HG02870 (cell line): ENCODE results near the gene CHCHD1.
"Not testable (repeated sequence)": the region's sequence is repeated elsewhere in the genome, so short reads cannot be mapped to it uniquely, and the experiment has no call there.

Experiments used
- ATAC-seq: cut with Tn5 transposase; IDR thresholded peaks from one replicate; pipeline ENCODE4 v1.9.1; 2021; ENCODE audit warnings: mild to moderate bottlenecking, moderate library complexity; ENCODE audit not compliant: unreplicated experiment

CHCHD1 gene

DNA sequence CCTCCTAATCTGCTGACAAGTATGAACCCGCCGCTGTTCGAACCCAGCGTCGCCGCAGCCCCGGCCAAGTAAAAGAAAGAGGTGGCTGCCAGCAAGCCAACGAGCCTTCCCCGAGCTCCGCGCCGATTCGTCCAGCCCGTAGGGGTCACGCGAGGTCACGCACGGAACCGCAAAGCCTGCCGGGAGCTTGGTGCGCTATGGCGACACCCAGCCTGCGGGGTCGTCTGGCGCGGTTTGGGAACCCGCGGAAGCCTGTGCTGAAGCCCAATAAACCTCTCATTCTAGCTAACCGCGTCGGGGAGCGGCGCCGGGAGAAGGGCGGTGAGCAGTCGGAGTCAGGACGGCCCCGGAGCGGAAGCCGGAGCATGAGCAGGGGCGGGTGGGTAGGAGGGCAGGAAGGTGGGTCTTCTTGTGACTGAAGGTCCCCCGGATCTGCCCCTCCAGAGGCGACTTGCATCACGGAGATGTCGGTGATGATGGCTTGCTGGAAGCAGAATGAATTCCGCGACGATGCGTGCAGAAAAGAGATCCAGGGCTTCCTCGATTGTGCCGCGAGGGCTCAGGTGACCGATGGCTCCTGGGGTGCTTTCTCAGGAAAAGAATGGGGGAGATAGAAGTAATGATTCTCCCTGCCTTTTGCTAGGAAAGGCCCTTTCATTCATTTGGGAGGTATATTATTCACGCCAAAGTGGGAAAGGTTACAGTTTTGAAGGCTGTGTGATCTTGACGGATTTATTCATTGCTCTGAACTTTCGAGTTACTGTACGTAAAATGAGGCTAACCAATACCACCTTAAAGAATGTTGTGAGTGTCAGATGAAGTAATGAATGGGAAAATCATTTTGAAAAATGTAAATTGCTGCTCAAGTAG lies at the start of gene CHCHD1:
Gene CHCHD1 (plus strand): TSS at position 170 of the 870 bp plus-strand sequence. CDS start 28 bp downstream, at position 198.
- peak; percentile 55 for ATAC-seq

DNA sequence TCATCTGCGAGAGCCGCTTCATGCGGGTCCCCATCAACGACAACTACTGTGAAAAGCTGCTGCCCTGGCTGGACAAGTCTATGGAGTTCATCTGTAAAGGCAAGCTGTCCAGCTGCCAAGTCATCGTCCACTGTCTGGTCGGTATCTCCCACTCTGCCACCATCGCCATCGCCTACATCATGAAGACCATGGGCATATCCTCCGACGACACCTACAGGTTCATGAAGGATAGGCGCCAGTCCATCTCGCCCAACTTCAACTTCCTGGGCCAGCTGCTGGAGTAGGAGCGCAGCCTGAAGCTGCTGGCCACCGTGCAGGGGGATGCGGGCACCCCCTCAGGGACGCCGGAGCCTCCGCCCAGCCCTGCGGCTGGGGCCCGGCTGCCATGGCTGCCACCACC lies 49.4 kb upstream of the CHCHD1 start:
- ATAC-seq = no peak

DNA sequence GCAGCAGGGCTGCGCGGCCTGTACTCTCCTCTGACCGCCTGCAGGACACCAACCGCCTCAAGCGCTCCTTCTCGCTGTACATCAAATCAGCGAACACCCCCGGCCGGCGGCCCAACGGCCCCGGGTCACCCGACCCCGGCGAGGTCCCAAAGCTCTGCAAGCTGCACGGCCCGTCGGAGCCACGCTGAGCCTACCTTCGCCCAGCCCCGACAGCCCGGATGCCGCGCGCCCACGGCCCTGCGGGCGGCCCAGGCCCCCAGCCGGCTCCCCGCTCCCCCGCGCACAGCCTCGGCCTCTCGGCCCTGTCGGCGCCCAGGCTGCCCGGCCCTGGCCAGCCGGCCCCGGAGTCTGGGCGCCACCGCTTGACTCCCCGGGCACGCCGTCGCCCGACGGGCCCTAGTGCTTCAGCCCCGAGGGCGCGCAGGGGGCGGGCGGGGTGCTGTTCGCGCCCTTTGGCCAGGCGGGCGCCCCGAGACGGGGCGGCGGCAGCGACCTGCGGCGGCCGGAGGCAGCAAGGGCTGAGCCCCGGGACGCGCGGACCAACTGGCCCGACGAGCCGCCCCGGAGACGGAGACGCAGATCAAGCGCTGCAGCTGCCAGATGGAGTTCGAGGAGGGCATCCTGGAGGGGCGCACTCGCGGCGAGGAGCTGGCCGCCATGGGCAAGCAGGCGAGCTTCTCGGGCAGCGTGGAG lies 48.8 kb upstream of the CHCHD1 start:
- ATAC-seq = no peak

DNA sequence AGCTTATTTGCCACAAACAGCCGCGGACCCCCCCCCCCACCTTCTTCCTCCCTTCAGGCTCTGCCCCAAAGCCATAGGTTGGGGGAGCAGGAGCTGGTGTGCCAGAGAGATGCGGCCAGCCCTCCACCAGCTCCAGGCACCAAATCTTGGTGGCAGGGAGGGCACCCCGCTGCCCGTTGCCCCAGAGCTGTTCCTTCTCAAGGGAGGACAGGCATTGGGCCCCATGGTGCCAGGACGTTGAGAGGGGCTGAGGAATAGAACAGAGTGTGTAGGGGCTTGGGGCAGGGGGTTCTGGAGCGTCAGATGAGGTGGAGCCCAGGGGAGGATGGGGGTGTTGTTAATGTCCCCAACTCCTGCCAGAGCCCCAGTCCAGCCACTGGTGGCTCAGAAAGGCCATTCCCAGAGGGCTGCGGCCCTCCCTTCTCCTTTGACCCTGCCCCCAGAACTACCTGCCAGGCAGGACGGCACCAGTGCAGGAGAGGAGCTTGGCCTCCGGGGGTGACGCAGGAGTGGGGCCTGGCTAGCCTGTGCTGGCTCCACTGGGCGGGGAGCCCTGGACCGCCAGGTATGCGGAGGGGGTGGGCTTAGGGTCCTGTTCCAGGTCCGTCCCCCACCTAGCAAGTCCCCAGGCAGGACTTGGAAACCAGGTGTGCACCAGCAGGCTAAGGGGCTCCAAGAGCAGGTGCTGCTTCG lies 47.7 kb upstream of the CHCHD1 start:
- no peak for ATAC-seq

DNA sequence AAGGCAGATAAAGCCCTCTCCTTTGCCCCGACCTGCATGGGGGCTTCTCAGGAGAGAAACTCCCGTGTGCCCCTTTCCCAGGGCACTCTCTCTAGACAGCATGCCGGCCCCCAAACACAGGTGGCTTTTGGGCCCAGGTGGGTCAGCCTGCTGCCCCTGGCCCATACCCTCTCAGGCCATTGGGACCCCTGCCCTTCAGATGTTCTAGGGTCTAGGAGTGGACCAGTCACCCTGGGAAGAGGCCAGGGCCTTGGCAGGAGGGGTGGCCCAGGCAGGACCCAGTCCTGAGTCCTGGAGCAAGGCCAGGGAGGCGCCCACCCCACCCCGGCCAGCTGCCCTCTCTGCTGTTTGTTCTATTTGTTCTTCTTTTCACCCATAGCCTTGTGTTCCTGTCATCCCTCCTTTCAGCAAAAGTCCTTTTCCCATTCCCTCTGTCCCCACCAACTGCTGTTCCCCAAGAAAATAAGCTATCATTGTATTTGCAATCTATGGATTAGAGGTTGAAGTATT lies 47.0 kb upstream of the CHCHD1 start:
- no peak for ATAC-seq

DNA sequence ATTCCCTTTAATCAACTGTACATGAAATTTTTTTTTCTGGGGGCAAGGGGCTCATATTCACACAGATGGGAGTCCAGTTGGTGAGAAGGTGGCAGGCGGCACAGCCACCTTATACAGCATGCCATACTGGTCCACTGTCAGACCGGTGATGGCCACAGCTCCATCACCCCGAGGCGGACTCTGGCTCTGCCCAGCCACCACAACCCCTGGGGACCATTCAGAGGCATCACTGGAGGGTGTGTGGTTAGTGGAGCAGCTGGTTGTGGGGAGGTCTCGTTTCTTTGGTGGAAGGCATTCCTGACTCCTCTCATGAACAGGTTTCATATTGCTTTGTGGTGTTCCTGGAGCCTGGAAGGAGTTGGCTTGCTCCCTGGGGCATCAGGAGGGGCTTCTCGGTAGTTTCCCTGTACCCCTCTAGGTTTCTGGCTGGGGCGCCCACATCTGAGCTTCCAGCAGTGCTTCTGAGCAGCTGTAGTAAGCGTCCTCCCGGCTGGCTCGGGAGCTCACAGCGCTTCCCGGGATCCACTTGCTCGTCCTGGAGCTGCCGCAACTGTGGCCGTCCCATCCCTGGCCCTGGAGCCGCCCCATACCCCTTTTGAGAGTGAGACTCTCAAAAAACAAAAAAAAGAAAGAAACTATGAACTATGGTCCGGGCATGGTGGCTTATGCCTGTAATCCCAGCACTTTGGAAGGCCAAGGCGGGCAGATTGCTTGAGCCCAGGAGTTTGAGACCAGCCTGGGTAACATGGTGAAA lies 41.2 kb upstream of the CHCHD1 start:
- ATAC-seq = not testable (repeated sequence)

DNA sequence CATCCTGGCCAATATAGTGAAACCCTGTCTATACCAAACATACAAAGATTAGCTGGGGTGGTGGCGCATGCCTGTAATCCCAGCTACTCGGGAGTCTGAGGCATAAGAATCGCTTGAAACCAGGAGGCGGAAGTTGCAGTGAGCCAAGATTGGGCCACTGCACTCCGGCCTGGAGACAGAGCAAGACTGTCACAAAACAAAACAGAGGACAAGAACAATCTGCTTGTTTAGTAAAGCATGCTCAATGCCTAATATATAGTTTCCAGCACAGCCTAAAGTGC lies 39.5 kb upstream of the CHCHD1 start:
- ATAC-seq = no peak

DNA sequence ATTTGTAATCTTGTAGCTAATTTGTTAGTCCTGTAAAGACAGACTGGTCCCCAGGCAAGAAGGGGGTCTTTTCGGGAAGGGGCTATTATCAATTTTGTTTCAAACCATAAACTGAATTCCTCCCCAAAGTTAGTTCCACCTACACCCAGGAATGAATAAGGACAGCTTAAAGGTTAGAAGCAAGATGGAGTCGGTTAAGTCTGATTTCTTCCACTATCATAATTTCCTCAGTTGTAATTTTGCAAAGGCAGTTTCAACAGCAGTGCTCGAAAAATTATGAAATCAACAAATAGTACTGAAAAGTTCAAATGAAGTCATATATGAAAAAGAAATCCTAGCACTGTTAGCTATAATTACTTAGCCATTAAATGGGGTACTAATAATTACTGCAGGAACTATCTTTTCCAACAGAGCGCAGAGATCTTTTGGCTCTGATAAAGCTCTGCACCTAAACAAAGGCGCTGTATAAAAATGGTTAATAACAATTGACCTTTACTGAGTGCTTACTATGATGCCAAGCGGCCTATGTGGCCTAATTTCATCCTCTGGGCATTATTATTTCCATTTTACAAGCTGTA lies 38.4 kb upstream of the CHCHD1 start:
- no peak for ATAC-seq

DNA sequence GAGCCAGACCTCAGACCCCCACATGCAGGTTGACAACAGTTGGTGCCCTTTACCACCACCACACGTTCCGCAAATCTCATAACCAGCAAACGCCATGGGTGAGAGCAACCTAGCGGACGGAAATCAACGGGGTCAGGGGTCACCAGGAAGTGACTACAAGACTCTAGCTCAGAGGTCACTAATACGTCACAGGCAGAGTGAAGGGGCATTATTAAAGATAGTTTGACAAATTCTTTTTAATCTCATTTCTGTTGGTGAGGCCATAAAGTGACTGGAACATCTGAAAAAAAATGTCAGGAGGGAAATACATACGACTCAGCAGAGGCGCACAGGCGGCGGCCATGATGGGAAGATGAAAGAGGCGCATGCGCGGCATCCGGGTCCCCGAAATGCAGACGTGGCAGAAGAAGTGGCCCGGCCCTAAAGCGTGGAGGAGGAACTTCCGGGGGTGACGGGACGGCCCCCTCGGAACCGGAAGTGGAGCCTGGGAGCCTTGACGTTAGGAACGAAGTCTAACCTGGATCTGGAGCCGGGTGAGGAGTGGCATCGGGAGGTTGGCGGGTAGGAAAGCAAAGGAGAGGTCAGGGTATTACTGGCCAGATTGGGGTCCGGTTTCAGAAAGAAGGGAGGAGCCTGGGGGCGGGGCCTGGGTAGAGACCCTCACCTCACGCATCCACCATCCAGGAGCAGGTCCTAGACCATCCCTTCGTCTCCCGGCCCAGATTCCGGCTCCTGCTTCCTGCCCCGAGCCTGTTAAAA lies 37.8 kb upstream of the CHCHD1 start, which contains the start of gene SEC24C:
Gene SEC24C (plus strand): TSS at position 468 of the 759 bp plus-strand sequence. CDS start 2,461 bp downstream, outside the sequence.
- peak; percentile 78 for ATAC-seq

DNA sequence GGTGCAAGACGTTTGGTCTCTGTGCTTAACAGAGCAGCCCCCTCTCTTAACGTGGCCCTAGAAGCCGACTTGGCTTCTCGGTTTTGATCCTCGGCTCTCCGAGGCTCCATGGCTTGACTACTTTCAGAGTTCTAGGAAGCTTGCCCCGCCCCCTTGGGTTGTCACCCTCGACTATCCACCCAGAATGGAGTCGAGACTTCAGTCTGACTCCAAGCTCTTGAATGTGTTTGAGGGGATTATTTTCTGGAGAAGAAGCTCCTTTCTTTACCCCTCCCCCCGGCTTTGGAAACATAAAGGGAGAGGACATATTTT lies 37.2 kb upstream of the CHCHD1 start:
- peak; percentile 31 for ATAC-seq

DNA sequence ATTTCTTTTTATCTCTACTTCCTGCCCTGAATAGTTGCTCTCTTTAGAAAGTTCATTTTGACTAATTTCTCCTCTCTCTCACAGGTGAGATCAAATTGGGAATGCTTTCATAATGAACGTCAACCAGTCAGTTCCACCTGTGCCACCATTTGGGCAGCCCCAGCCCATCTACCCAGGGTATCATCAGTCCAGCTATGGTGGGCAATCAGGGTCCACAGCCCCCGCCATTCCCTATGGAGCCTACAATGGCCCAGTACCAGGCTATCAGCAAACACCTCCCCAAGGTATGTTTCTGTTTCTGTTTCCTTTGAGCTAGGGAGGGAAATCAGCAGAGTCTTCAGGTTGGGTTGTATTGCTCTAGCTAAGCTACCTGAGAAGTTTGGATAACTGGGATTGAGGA lies 35.1 kb upstream of the CHCHD1 start:
- ATAC-seq = no peak

DNA sequence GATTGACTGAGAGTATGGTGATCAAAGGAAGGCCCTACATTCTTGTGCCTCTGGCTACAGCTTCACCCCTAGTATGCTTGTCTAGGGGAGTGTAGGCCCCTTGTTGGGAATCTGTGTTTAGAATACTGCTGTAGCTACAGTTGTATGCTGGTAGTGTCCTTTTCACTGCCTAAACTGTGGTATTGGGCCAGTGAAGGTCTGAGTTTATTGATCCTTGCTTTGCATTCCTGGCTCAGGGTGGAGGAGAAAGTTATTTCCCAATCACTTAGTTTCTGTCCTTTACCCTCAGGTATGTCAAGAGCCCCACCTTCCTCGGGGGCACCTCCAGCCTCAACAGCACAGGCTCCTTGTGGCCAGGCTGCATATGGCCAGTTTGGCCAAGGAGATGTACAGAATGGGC lies 31.0 kb upstream of the CHCHD1 start:
- no peak for ATAC-seq

DNA sequence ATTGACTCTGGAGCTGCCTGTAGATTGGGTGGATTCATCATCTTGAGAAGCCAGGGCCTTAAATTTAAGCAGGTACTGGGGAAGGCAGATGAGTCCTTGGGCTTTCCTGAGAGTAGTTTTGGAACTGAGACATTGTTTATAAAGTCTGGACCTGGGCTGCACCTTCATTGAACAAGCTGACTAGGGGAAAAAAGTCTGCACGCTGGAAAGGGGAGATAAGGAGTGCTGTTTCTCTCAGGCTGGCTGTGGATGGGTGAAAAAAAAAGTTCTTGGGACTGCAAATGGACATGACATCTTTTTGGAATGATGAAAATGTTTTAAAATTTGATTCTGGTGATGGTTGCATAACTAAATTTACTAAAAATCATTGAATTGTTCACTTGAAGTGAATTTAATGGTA lies 25.7 kb upstream of the CHCHD1 start:
- ATAC-seq = no peak

DNA sequence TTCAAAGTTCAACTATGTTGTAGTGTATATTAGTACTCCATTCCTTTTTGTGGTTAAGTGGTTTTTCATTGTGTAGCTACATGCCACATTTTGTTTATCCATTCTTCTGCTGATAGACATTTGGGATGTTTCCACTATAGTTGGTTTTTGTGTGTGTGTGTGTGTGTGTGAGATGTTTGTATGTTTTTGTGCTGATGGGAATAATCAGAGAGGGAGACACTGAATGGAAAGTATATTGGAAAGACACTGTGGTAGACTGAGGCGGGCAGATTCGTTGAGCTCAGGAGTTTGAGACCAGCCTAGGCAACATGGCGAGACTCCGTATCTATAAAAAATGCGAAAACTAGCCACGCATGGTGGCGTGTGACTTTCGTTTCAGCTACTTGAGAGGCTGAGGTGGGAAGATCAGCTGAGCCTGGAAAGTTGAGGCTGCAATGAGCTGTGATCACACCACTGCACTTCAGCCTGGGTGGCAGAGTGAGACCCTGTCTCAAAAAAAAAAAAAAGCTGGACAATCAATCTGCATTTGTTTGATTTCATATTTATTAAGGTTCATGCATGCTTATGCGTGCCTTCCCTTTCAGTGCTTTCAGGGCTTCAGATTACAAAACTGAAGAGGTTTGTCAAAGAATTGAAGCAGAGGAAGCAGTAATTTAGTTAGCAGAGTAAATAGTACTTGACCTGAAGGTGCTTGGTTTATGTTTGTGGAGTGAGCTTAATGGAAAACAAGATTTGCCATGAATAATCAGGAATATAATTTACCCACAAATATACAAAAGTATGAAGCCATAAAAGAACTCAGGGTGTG lies 22.9 kb upstream of the CHCHD1 start:
- ATAC-seq = no peak

DNA sequence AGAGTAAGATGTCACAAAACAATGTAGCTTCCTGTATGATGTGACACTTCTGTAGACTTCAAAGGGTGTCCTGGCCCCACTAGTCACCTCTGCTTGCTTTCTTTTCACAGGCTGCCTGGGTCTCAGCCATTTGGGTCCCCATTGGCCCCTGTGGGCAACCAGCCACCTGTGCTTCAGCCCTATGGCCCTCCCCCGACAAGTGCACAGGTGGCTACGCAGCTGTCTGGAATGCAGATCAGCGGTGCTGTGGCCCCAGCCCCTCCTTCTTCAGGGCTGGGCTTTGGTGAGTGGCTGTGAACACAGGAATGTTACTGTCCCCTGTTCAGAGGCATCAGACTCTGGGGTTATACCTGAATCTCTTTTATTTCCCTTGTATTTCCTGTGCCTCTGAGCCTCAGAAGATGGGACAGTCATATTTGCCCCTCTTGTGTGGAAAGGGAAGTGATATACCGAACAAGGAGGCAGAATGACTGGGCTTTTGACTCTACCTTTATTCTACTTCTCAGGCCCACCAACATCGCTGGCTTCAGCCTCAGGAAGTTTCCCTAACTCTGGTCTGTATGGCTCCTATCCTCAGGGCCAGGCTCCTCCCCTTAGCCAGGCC lies 22.2 kb upstream of the CHCHD1 start:
- no peak for ATAC-seq

DNA sequence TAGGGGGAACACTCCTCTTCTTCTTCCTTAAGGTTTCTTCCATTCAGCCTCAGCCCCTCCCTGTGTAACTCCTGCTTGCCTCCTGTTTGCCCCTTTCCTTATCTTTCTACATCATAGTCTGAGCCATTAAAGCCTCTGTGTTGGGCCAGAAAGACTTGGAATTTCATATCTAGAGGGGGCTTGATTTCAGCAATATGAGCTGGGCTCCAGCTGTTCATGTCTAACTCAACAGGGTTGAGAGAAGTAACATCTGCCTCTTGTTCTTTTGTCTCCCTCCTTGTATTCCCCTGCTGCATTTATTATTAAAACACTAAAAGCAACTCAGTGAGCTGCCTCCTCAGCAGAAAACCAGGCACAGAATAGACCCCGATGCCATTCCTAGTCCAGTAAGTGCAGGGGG lies 20.1 kb upstream of the CHCHD1 start:
- no peak for ATAC-seq

DNA sequence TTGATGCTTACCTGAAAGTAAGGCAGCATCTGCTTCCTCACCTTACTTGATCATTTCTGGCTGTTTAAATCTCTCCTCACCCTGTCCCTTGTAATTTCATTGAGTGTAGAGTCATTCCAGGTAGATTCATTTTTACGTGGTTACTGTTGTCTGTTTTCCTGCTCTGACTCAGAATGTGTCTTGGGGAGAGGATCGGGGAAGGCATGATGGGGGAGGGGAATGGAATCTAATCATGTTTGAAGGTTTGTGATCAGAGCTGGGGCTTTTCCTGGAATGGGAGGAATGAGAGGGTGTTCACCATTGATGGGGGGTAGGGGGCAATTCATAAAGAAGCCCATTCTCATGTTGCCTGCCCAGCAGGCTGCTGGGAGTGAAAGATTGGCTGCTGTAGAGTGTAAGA lies 18.9 kb upstream of the CHCHD1 start:
- ATAC-seq = peak; percentile 39

DNA sequence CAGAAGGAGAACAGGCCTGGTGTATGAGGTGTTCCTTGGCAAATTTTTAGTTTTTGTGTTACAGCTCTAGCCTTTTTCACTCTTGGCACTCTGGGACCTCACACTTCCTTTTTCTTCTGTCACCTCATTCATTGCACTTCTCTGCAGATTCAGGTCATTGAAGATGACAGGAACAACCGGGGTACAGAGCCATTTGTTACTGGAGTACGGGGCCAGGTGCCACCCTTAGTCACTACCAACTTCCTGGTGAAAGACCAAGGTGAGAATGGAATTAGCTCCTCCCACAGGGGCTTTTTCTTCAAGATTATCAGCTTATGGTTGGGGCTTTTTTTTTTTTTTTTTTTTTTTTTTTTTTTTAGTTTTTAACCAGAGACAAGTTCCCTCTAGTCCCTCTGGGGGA lies 18.5 kb upstream of the CHCHD1 start:
- no peak for ATAC-seq

DNA sequence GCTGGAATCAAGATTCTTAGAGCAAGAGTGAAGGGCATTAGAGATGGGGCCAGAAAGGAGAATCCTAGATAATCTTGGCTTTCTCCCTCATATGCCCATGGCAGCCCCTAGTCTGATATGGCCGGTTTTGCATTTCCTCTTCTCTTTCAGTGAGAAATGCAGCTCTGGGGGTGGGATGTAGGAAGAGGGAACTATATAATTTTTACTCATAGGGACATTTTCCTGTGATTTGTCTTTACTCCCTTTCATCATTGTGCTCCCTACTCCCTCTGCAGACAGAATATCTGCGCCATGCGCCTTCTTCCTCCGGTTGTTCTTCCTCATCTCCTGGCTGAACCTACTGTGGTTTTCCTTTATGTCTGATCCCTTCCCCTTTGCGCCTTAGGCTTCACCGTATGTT lies 16.8 kb upstream of the CHCHD1 start:
- ATAC-seq = no peak
